IPS DF 19.7 (cell line): ENCODE data around the gene CD44.

Experiments used
- DNase-seq: peaks from one replicate; pipeline ENCODE4 v3.0.0-alpha.2; 2013; ENCODE audit warnings: low read depth, low spot score

CD44 gene

GRCh38 chr11:35112056-35112845 is 26.7 kb upstream of the CD44 start:
- DNase-seq: no peak

- no peak for DNase-seq
Measured at GRCh38 chr11:35112846-35113105, 26.2 kb upstream of the CD44 start.

- no peak for DNase-seq
Measured at GRCh38 chr11:35114906-35115687, 23.9 kb upstream of the CD44 start.

- DNase-seq: no peak
Measured at GRCh38 chr11:35115688-35116030, 23.3 kb upstream of the CD44 start.

- DNase-seq: no peak
Measured at GRCh38 chr11:35116245-35116644, 22.7 kb upstream of the CD44 start.

- DNase-seq: no peak
Measured at GRCh38 chr11:35116762-35117640, 22.0 kb upstream of the CD44 start.

- DNase-seq: no peak
Measured at GRCh38 chr11:35118906-35119305, 20.1 kb upstream of the CD44 start.

GRCh38 chr11:35121326-35121865 is 17.6 kb upstream of the CD44 start:
- DNase-seq: no peak

- no peak for DNase-seq
Measured at GRCh38 chr11:35122308-35122707, 16.7 kb upstream of the CD44 start.

GRCh38 chr11:35126000-35126878 is 12.7 kb upstream of the CD44 start:
- DNase-seq: no peak

GRCh38 chr11:35126879-35127581 is 11.9 kb upstream of the CD44 start:
- no peak for DNase-seq

- DNase-seq: no peak
Measured at GRCh38 chr11:35127619-35128018, 11.4 kb upstream of the CD44 start.

- no peak for DNase-seq
Measured at GRCh38 chr11:35131094-35131493, 7.9 kb upstream of the CD44 start.

- DNase-seq: no peak
Measured at GRCh38 chr11:35131886-35132285, 7.1 kb upstream of the CD44 start.

GRCh38 chr11:35133656-35134055 is 5.3 kb upstream of the CD44 start:
- DNase-seq: no peak

GRCh38 chr11:35134403-35135148 is 4.4 kb upstream of the CD44 start:
- DNase-seq: no peak

- no peak for DNase-seq
Measured at GRCh38 chr11:35135222-35135621, 3.7 kb upstream of the CD44 start.

GRCh38 chr11:35136311-35136710 is 2.7 kb upstream of the CD44 start:
- no peak for DNase-seq

- DNase-seq: no peak
Measured at GRCh38 chr11:35138058-35138457, 913 bp upstream of the CD44 start.

- DNase-seq: no peak
Measured at GRCh38 chr11:35138606-35138942, 397 bp upstream of the CD44 start.
